Raji (cell line): ENCODE results near the gene CIB2.

Source experiments
- POLR2A ChIP-seq: IDR thresholded peaks from 2 replicates; pipeline ENCODE4 v1.6.1; 2011; ENCODE audit warnings: low read depth, low read length, control low read depth; ENCODE audit not compliant: insufficient read depth

CIB2 gene

DNA sequence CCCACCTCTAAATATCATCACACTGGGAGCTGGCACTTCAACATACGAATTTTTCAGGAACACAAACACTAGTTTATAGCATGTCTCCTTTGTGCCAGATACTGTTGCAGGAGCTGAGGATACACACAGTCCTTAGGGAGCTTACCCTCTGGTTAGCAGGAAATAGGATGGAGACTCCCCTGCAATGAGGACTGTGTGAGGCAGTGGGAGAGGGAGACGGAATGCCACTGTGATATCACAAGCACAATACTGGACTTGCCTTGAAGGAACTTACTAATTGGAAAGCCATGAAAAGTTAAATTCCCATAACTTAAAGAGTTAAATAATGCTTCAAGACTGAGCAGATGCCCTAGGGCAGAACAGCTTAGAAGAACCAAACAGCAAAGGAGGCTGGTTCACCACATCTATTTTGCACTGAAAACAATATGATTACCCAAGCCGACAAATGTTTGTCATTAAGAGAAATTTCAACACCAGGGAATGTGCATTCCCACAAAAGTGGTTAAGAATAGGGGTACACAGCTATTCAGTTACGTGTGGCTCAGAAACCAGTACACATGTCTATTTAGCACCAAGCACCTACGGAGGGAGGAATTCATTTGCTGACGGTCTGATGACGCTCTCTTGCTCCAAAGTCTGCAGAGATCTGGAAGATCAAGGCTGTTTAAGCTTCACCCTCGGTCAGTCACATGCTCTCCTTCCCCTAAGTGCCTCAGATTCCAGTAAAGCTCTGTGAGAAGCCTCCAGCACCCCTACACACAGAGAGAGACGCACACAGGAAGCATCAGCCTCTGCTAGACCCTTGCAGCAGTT is 59.0 kb downstream of the CIB2 start:
- no peak for TF ChIP-seq POLR2A

DNA sequence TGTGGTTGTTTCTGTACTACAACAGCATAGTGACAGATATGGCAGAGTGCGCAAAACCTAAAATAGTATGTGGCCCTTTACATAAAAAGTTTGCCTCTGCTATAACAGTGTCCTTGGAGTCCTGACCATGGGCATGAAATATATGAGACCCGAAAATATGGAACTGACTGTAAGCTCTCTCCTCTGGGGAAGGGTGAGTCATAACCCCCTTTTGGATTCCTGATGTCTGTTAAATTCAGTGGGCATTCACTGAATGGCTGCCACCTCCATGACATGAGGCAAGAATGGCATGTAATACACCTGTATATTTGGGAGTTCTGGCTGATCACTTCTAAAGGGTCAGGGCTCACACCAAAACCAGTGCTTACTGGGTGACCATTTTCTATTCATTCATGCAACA is 59.9 kb downstream of the CIB2 start:
- no peak for TF ChIP-seq POLR2A

DNA sequence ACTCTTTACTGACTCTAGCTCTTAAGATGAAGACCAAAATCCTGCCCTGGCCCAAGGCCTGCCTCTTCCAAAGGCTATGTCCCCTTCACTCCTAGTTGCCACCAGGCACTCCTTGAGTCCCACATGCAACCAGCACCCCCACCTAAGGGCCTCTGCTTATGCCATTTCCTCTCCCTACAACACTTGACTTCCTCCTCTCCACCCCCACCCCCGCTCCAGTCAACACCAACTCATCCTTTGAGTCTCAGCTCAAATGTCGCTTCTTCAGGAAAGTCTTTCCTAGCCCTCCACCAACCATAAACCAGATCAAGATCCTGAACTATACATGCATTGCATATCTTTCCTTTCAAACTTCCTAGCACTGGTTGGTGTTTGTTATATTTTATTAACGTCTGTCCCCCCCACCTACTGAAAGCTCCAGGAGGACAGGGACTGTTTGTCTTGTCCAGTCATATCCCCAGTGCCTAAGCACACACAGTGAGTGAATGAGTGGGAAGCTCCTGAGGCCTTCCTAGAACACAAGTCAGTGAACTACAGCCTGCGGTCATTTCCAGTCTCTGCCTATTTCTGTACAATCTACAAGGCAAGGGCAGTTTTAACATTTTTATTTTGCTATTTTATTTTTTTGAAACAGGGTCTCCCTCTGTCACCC is 61.1 kb downstream of the CIB2 start:
- TF ChIP-seq POLR2A: no peak

DNA sequence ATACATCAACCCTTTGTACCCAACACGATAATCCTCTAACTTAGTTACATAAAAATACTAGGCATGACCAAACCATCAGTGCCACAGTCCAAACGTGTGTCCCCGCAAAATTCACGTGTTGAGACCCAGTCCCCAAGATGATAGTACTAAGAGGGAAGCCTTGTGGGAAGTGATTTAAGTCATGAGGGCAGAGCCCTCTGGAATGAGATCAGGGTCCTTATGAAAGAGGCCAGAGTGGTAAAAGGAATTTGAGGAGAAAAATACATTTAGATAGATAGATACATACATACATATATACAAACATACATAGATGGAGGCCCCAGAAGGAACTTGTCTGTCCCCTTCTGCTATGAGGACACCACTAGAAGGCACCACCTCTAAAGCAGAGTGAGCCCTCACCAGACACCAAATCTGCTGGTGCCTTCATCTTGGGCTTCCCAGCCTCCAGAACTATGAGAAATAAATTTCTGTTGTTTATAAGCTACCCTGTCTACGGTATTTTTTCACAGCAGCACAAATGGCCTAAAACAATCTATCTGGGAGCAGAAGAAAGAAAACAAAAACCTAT is 61.7 kb downstream of the CIB2 start:
- TF ChIP-seq POLR2A: no peak

DNA sequence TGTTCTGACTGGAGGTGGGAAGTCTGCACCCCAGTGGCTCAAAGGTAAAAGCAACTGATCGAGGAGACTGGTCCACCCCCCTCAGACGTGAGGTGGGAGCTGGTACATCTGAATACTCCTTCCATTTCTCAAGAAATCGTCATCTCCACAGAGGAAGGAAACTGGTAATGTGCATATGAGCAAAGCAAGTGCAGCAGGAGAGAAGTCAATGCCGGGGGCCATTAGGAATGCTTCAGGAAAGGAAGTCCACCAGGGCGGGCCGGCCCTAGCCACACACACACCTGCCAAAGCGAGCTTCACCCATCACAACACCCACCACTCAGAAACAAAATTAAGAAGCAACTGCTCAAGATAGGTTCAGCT is 62.2 kb downstream of the CIB2 start:
- TF ChIP-seq POLR2A: no peak

DNA sequence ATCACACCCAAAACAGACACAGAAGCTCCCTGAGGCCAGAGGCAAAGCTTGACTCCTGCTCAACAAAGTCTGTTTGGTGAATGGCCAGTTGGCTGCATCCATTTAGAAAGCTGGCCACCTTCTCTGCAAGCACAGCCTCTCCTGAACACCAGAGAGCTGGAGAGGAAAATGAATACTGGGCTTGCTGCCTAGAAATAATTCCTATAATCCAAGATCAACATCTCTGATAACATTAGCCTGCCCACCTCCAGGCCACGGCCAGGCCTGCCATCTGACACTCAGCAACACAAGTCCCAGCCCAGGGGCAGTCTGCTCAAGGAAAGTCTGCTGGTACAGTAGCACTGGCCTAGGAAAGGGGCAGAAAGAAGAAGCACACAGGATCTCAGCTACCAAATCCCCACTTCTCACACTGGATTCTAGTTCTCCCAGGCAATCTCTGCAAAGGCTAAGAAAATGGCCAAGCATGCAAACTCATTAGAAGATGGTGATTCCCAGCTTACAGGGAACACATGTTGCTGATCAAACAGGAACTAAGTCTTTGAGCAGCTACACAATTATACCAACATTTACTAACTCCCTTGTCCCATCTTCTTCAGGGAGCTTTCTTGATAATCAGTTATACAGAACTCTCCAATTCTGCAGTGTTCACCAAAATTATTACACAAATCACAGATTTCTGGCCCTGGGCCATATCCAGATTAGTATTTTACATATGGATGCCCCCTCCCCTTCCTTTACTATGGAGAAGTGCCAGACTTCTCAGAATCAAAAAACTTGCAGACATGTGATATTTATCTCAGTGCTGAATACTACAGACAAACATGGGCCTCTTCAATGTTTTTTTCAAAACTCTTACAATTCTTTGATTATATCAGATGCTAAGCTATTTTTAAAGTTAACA is 63.7 kb downstream of the CIB2 start:
- no peak for TF ChIP-seq POLR2A

DNA sequence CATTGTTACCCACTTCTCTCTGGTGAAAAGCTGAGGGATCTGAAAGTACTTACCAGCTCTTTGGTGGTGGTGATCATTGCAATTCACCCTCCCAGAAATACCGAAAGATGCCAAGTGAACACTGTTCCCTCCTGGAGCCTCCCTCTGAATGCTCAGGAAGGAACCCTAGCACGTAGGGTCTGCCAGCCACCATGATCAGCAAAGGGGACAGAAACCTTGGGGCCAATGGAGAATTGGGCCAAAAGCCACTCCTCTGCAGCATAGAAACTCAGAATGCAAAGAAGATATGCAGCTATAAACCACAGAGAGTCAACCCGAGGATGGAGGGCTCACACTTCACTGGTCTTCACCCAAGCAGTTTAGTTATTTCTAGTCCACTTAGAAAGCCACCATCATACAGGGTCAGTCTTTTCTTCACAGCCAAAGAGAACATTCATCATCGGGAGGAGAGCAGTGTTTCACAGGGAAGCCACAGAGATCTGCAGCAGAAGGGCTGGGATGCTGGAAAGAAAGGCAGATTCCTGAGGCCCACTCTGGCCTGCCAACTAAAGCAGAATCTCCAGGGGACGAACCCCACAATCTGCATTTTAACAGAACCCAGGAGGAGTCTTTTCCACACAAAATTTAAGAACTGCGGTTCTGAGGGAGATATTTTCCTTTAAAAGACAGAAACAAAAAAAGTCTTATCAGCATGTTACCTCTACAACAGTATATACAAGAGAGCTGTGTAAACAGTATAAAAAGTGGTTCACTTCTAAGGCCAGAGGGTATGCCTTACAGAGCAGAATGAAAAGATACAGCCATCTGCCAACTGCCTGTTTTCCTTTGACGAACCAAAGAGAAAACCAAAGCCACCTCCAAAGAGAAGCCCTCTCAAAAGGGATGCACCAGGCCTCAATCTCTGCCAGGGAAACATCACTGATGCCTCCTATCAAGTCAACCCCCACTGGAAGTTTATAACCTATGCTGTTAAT is 65.0 kb downstream of the CIB2 start:
- TF ChIP-seq POLR2A: peak; percentile 40; the same call in 1 of the 2 replicates

DNA sequence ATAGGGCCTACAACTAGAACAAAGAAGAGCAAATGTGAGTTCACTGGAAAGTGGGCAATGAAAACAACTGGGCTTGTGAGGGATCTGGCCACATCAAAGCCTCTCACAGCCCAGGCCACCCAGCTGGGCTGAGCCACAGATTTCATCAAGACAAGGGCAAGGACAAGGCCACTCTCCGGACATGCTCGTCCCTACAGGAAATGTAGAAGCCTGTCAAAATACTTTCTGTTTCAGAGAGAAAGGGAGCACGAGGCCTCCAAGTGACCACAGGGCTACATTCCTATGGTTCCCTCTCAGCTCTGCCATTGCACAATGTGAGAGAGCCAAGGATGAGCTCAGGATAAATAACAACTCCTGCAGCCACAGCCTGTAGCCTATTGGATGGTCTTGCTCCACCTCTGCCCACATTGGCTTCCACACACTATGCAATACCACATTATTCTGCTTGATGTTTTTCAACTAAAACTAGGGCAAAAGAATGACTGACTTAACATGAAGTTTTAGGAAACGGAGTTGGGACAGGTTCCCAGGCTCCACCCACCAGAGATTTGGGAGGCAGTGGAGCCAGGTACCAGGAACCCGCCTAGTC is 65.9 kb downstream of the CIB2 start:
- no peak for TF ChIP-seq POLR2A

DNA sequence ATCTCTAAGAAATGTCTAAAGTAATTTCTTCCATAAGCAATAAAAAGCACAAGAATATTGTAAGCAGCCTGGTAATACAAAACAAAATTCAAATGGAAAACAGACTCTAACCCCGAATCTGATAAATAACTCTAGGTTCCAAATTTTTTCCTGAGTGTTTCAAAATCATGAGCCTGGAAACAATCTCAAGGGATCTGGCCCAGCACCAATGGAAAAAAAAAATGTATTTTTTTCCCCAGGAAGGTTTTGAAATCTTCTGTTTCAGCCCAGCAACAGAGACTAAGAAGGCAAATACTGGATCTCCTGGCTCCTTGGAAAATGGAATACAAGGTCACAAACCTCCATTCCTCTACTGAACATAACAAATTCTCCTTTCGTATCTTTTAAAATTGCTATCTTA is 66.7 kb downstream of the CIB2 start:
- no peak for TF ChIP-seq POLR2A

DNA sequence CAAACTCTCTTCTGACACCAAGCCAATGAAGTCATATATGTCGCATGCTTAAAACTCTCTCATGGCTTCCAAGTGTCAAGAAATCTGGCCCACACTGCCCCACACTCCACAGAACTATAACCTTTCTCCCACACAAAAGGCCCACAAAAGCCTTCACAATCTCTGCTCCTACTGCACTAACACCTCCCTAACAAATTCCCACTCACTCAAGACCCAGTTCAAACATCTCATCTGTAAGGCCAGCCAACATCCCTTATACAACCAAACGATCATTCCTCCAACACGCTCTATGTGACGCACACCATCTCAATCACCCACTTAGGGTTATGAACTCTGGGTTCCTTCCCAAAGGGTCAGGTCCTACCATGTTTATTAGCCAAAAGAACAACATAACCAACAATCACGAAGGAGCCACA is 67.3 kb downstream of the CIB2 start:
- TF ChIP-seq POLR2A: no peak

DNA sequence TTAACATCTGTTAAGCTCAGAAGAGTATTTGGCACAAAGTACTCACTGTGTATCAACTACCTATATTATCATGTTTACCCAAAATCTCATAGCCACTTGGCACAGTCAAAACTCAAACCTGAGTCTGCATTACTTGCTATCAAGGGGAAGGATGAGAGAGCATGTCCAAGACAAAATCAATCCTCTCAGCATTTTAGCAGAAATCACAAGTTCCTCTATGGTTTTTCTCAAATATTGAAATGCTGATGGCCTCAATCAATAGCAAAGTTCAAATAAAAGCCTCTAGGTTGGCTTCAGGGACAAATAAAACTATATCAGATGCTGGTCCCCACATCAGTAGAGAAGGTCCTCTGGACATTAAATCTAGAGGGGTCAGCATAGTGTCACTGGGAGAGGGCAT is 68.0 kb downstream of the CIB2 start:
- no peak for TF ChIP-seq POLR2A

DNA sequence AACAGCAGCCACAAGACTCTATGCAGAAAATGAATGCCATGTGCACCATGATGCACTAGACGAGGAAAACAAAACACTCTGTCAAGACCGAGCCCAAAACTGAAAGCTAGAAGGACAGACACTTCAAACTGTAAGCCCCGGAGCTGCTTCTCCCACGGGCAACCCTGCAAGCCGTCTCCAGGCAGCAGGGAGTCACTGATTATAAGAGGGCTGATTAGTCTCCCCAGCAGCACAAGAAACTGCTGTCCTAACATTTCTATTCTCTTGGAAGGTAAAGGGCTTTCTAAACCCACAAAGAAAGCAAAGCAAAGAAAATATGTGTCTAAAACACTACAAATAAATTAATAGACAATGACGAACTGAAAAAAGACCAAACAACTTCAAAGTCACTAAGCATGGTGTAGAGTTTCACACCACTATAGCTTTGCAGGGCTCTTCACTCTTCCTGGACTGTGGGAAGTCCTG is 69.2 kb downstream of the CIB2 start:
- TF ChIP-seq POLR2A: no peak

DNA sequence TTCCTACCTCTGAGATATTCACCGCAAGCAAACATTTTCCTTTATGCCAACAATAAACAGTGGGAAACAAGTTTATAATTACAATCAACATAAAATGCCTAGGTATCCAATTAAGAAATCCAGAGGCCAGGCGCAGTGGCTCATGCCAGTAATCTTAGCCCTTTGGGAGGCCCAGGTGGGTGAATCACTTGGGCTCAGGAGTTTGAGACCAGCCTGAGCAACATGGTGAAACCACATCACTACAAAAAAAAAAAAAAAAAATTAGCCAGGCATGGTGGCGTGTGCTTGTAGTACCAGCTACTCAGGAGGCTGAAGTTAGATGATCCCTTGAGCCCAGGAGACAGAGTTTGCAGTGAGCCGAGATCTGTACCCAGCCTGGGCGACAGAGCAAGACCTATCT is 71.0 kb downstream of the CIB2 start:
- TF ChIP-seq POLR2A: no peak
